Astrocyte (in vitro differentiated cells and primary cell): ENCODE measurements around the gene ZNF593OS. TPM values are rescaled to one million over a fixed set of nuclear protein-coding genes. Genes with fewer than 3 reads are reported as not detected.

Experiments
- DNase-seq: peaks from one replicate; pipeline ENCODE4 v3.0.0-alpha.2; 2010; ENCODE audit warnings: low read depth
- FAIRE-seq: peaks from 2 replicates; lab custom pipeline; 2011; peaks lifted over from hg19 to GRCh38; lab: Jason Lieb, UNC
- H2AFZ ChIP-seq: 2 replicates; pipeline ENCODE4 v1.6.0; 2012; ENCODE audit warnings: low read depth, low read length, inconsistent platforms
- H3K27ac ChIP-seq: 2 replicates; pipeline ENCODE4 v1.5.1; 2011; ENCODE audit warnings: low read depth, low read length, inconsistent platforms
- H3K27me3 ChIP-seq: 2 replicates; pipeline ENCODE4 v1.6.0; 2011; ENCODE audit warnings: low read length, inconsistent platforms; ENCODE audit not compliant: insufficient read depth
- H3K36me3 ChIP-seq: 2 replicates; pipeline ENCODE4 v1.5.1; 2011; ENCODE audit warnings: low read length, inconsistent platforms; ENCODE audit not compliant: insufficient read depth
- H3K4me1 ChIP-seq: 2 replicates; pipeline ENCODE4 v1.5.1; 2011; ENCODE audit warnings: low read length, inconsistent platforms; ENCODE audit not compliant: insufficient read depth
- H3K4me2 ChIP-seq: 2 replicates; pipeline ENCODE4 v1.6.0; 2012; ENCODE audit warnings: low read length, inconsistent platforms
- H3K4me3 ChIP-seq: 2 replicates; pipeline ENCODE4 v1.5.1; 2011; ENCODE audit warnings: low read depth, mild to moderate bottlenecking, low read length, inconsistent platforms; ENCODE audit not compliant: insufficient read depth
- H3K79me2 ChIP-seq: 2 replicates; pipeline ENCODE4 v1.6.0; 2012; ENCODE audit warnings: mild to moderate bottlenecking, low read length, inconsistent platforms; ENCODE audit not compliant: insufficient read depth
- H3K9ac ChIP-seq: 2 replicates; pipeline ENCODE4 v1.6.0; 2012; ENCODE audit warnings: mild to moderate bottlenecking, low read length, inconsistent platforms
- H3K9me3 ChIP-seq: 2 replicates; pipeline ENCODE4 v1.5.1; 2012; ENCODE audit warnings: low read depth, mild to moderate bottlenecking, low read length, inconsistent platforms; ENCODE audit not compliant: insufficient read depth
- H4K20me1 ChIP-seq: 2 replicates; pipeline ENCODE4 v1.6.0; 2012; ENCODE audit warnings: low read length, inconsistent platforms; ENCODE audit not compliant: insufficient read depth
- H3K27ac Mint-ChIP-seq: one replicate; pipeline ENCODE4 v1.8.0; 2021; ENCODE audit warnings: mild to moderate bottlenecking, mixed read lengths; ENCODE audit not compliant: unreplicated experiment
- H3K27me3 Mint-ChIP-seq: one replicate; pipeline ENCODE4 v1.8.0; 2021; ENCODE audit warnings: low read depth, mixed read lengths; ENCODE audit not compliant: unreplicated experiment
- H3K36me3 Mint-ChIP-seq: one replicate; pipeline ENCODE4 v1.8.0; 2021; ENCODE audit warnings: low read depth, mixed read lengths; ENCODE audit not compliant: unreplicated experiment
- H3K4me1 Mint-ChIP-seq: one replicate; pipeline ENCODE4 v1.8.0; 2021; ENCODE audit warnings: low read depth, mixed read lengths; ENCODE audit not compliant: unreplicated experiment
- H3K4me3 Mint-ChIP-seq: one replicate; pipeline ENCODE4 v1.8.0; 2021; ENCODE audit warnings: mild to moderate bottlenecking, moderate library complexity, mixed read lengths; ENCODE audit not compliant: unreplicated experiment
- H3K9me3 Mint-ChIP-seq: one replicate; pipeline ENCODE4 v1.8.0; 2021; ENCODE audit warnings: mild to moderate bottlenecking, mixed read lengths; ENCODE audit not compliant: unreplicated experiment
- EZH2 ChIP-seq: IDR thresholded peaks from 2 replicates; pipeline ENCODE4 v1.6.1; 2012; ENCODE audit warnings: mild to moderate bottlenecking, low read length, inconsistent platforms; ENCODE audit not compliant: insufficient read depth
- total RNA-seq: library from RNA; stranded (reverse); gene quantifications from 2 replicates; pipeline ENCODE4 v1.2.1, GENCODE V29; 2021
- TF ChIP-seq, protein P1 (sequence below): IDR thresholded peaks from 2 replicates; pipeline ENCODE4 v1.5.1; 2011; ENCODE audit warnings: low read depth, mild to moderate bottlenecking, inconsistent platforms, low read length, moderate library complexity; ENCODE audit not compliant: insufficient read depth

ZNF593OS gene
- total RNA-seq, 1 donor from 2014 or later, result not detected

GRCh38 chr1:26180010-26180506 is 8.4 kb upstream of the ZNF593OS start:
- peaks cover 10% of the 10 kb centered on the region for H3K4me1 Mint-ChIP-seq
- DNase-seq (no peak), FAIRE-seq (no peak)
- no peak overlapping the region for H3K9ac ChIP-seq
- no peak overlapping the region for H3K27ac Mint-ChIP-seq
- H2AFZ ChIP-seq, result no peak overlapping the region
- H3K9me3 Mint-ChIP-seq, result no peaks in the 10 kb centered on the region
- H3K27me3 ChIP-seq, result no peaks in the 10 kb centered on the region
- H3K4me3 ChIP-seq, result no peak overlapping the region
- H4K20me1 ChIP-seq, result no peaks in the 10 kb centered on the region
- H3K9me3 ChIP-seq, result no peaks in the 10 kb centered on the region
- H3K4me1 ChIP-seq, result no peaks in the 10 kb centered on the region
- H3K4me2 ChIP-seq, result no peak overlapping the region
- no peaks in the 10 kb centered on the region for H3K79me2 ChIP-seq
- no peaks in the 10 kb centered on the region for H3K36me3 ChIP-seq
- no peaks in the 10 kb centered on the region for H3K27me3 Mint-ChIP-seq
- no peak overlapping the region for H3K4me3 Mint-ChIP-seq
- TF ChIP-seq, protein P1, sequence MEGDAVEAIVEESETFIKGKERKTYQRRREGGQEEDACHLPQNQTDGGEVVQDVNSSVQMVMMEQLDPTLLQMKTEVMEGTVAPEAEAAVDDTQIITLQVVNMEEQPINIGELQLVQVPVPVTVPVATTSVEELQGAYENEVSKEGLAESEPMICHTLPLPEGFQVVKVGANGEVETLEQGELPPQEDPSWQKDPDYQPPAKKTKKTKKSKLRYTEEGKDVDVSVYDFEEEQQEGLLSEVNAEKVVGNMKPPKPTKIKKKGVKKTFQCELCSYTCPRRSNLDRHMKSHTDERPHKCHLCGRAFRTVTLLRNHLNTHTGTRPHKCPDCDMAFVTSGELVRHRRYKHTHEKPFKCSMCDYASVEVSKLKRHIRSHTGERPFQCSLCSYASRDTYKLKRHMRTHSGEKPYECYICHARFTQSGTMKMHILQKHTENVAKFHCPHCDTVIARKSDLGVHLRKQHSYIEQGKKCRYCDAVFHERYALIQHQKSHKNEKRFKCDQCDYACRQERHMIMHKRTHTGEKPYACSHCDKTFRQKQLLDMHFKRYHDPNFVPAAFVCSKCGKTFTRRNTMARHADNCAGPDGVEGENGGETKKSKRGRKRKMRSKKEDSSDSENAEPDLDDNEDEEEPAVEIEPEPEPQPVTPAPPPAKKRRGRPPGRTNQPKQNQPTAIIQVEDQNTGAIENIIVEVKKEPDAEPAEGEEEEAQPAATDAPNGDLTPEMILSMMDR, result no peak
- no peak for TF ChIP-seq EZH2
- peaks cover 4% of the 10 kb centered on the region for H3K36me3 Mint-ChIP-seq
- H3K27ac ChIP-seq, result no peak overlapping the region

- H3K27me3 Mint-ChIP-seq, result no peaks in the 10 kb centered on the region
- H3K79me2 ChIP-seq, result no peaks in the 10 kb centered on the region
- DNase-seq, result no peak
- no peak within 1 kb of the TSS for H3K9ac ChIP-seq
- H3K4me1 Mint-ChIP-seq, result peaks cover 10% of the 10 kb centered on the region
- H3K27me3 ChIP-seq, result no peaks in the 10 kb centered on the region
- H3K27ac ChIP-seq, result no peak within 1 kb of the TSS
- FAIRE-seq, result no peak
- no peaks in the 10 kb centered on the region for H3K9me3 Mint-ChIP-seq
- peaks cover 4% of the 10 kb centered on the region for H3K36me3 Mint-ChIP-seq
- no peak within 1 kb of the TSS for H3K4me2 ChIP-seq
- no peak for TF ChIP-seq EZH2
- TF ChIP-seq, protein P1, result no peak
- no peaks in the 10 kb centered on the region for H3K4me1 ChIP-seq
- H3K4me3 Mint-ChIP-seq, result peak within 1 kb of the TSS; percentile 80
- H3K9me3 ChIP-seq, result no peaks in the 10 kb centered on the region
- no peaks in the 10 kb centered on the region for H3K36me3 ChIP-seq
- H4K20me1 ChIP-seq, result no peaks in the 10 kb centered on the region
- H3K27ac Mint-ChIP-seq, result peak within 1 kb of the TSS; percentile 18
- H3K4me3 ChIP-seq, result no peak within 1 kb of the TSS
- no peak within 1 kb of the TSS for H2AFZ ChIP-seq
Observed at GRCh38 chr1:26177182-26177684, 5.6 kb upstream of the ZNF593OS start, which contains the start of gene CNKSR1. Gene CNKSR1, plus strand, starts transcription at chr1:26177491. Its CDS starts 57 bp downstream, at chr1:26177548.

- no peak overlapping the region for H3K27ac Mint-ChIP-seq
- no peak for TF ChIP-seq EZH2
- TF ChIP-seq, protein P1, result no peak
- no peaks in the 10 kb centered on the region for H3K36me3 Mint-ChIP-seq
- peaks cover 6% of the 10 kb centered on the region for H3K4me1 ChIP-seq
- no peaks in the 10 kb centered on the region for H3K9me3 ChIP-seq
- peaks cover 6% of the 10 kb centered on the region for H3K4me1 Mint-ChIP-seq
- H3K79me2 ChIP-seq, result peaks cover 14% of the 10 kb centered on the region
- no peak overlapping the region for H3K9ac ChIP-seq
- no peaks in the 10 kb centered on the region for H4K20me1 ChIP-seq
- H3K27ac ChIP-seq, result no peak overlapping the region
- H3K4me3 Mint-ChIP-seq, result no peak overlapping the region
- no peak overlapping the region for H3K4me3 ChIP-seq
- no peaks in the 10 kb centered on the region for H3K36me3 ChIP-seq
- H3K9me3 Mint-ChIP-seq, result no peaks in the 10 kb centered on the region
- H2AFZ ChIP-seq, result no peak overlapping the region
- DNase-seq (no peak), FAIRE-seq (no peak)
- H3K27me3 Mint-ChIP-seq, result no peaks in the 10 kb centered on the region
- no peak overlapping the region for H3K4me2 ChIP-seq
- H3K27me3 ChIP-seq, result no peaks in the 10 kb centered on the region
Observed at GRCh38 chr1:26175346-26175745, 3.7 kb upstream of the ZNF593OS start.
